HL-60 (cell line): ENCODE measurements around the gene COA7.

ENCODE experiments used
- DNase-seq, 2 experiments: peaks; one replicate each; pipeline ENCODE4 v3.0.0-alpha.2; 2010 to 2020; ENCODE audit warnings: low read depth in 1 of 2, low spot score in 1 of 2
- H3K27ac ChIP-seq: fragments of 250-450 bp; sonication (Bioruptor Pico); replicated peaks from 2 replicates; pipeline ENCODE4 v1.5.1; 2020; ENCODE audit warnings: mild to moderate bottlenecking, moderate library complexity
- H3K27me3 ChIP-seq: fragments of 250-450 bp; sonication (Bioruptor Pico); 2 replicates; pipeline ENCODE4 v1.5.1; 2021; ENCODE audit warnings: mild to moderate bottlenecking, moderate library complexity; ENCODE audit not compliant: insufficient read depth, poor library complexity, severe bottlenecking
- H3K4me3 ChIP-seq: replicated peaks from 2 replicates; pipeline ENCODE4 v1.5.1; 2011; ENCODE audit warnings: mild to moderate bottlenecking, control low read depth, low read length; ENCODE audit not compliant: insufficient read depth
- GABPA ChIP-seq: IDR thresholded peaks from 2 replicates; pipeline ENCODE4 v1.6.1; 2012; ENCODE audit warnings: low read depth
- POLR2AphosphoS5 ChIP-seq: IDR thresholded peaks from 2 replicates; pipeline ENCODE4 v1.6.1; 2012; ENCODE audit warnings: low read depth
- SPI1 ChIP-seq: IDR thresholded peaks from 2 replicates; pipeline ENCODE4 v1.6.1; 2012; ENCODE audit warnings: low read depth, mild to moderate bottlenecking, borderline replicate concordance
- TF ChIP-seq, protein P1 (sequence below): IDR thresholded peaks from one replicate; pipeline ENCODE4 v1.5.1; 2011; ENCODE audit warnings: low read length, control low read depth, inconsistent platforms; ENCODE audit not compliant: insufficient read depth
- TF ChIP-seq, protein P2 (sequence below): IDR thresholded peaks from 2 replicates; pipeline ENCODE4 v1.6.1; 2012; ENCODE audit warnings: low read depth; ENCODE audit not compliant: insufficient replicate concordance

COA7 gene

DNA sequence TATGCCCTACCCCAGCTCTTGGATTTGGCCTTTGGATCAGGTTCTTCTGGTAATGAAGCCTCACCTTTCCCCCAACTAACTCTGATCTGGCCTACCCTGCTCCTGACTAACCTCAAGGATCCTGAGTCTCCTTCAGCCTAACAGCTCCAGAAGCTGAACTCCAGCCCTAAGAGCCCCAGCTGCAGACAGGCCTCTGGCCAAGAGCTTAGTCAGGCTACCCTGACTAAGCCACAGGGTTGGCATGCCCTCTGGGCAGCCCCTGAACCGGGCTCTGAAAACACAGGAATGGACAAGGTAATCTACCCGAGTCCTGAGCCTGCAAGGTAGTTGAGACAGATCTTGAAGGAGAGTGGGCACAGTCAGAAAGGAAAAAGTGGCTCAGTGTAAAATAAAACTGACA lies 29.4 kb downstream of the COA7 start:
- TF ChIP-seq SPI1 (no peak), GABPA (no peak)
- TF ChIP-seq, protein P1, sequence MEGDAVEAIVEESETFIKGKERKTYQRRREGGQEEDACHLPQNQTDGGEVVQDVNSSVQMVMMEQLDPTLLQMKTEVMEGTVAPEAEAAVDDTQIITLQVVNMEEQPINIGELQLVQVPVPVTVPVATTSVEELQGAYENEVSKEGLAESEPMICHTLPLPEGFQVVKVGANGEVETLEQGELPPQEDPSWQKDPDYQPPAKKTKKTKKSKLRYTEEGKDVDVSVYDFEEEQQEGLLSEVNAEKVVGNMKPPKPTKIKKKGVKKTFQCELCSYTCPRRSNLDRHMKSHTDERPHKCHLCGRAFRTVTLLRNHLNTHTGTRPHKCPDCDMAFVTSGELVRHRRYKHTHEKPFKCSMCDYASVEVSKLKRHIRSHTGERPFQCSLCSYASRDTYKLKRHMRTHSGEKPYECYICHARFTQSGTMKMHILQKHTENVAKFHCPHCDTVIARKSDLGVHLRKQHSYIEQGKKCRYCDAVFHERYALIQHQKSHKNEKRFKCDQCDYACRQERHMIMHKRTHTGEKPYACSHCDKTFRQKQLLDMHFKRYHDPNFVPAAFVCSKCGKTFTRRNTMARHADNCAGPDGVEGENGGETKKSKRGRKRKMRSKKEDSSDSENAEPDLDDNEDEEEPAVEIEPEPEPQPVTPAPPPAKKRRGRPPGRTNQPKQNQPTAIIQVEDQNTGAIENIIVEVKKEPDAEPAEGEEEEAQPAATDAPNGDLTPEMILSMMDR, result no peak
- DNase-seq, result no peak
- no peak overlapping the region for H3K27ac ChIP-seq
- H3K27me3 ChIP-seq, result no peaks in the 10 kb centered on the region
- H3K4me3 ChIP-seq, result no peak overlapping the region

DNA sequence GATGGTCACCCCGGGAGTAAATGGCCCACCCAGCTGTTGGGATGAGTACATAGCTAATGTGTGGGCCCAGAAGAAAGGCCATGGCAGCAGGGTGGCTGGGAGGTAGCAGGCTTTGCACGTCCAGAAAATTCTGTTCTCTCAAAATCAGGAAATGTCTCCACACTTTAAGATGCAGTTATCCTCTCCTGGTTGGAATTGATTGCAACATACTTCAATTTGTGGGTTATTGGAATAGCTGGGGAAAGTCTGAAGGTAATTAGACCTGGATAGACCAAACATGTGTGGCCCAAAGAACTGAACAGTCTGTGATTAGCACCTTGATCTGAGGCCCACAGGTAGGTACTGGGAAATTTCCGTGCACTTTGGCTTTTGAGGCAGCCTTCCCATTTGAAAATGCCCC lies 30.2 kb downstream of the COA7 start:
- Histone ChIP-seq H3K27me3 (no peaks in the 10 kb centered on the region), H3K27ac (no peak overlapping the region), H3K4me3 (no peak overlapping the region)
- TF ChIP-seq POLR2AphosphoS5 (no peak), SPI1 (no peak), GABPA (no peak)
- TF ChIP-seq, protein P1, result no peak
- TF ChIP-seq, protein P2, sequence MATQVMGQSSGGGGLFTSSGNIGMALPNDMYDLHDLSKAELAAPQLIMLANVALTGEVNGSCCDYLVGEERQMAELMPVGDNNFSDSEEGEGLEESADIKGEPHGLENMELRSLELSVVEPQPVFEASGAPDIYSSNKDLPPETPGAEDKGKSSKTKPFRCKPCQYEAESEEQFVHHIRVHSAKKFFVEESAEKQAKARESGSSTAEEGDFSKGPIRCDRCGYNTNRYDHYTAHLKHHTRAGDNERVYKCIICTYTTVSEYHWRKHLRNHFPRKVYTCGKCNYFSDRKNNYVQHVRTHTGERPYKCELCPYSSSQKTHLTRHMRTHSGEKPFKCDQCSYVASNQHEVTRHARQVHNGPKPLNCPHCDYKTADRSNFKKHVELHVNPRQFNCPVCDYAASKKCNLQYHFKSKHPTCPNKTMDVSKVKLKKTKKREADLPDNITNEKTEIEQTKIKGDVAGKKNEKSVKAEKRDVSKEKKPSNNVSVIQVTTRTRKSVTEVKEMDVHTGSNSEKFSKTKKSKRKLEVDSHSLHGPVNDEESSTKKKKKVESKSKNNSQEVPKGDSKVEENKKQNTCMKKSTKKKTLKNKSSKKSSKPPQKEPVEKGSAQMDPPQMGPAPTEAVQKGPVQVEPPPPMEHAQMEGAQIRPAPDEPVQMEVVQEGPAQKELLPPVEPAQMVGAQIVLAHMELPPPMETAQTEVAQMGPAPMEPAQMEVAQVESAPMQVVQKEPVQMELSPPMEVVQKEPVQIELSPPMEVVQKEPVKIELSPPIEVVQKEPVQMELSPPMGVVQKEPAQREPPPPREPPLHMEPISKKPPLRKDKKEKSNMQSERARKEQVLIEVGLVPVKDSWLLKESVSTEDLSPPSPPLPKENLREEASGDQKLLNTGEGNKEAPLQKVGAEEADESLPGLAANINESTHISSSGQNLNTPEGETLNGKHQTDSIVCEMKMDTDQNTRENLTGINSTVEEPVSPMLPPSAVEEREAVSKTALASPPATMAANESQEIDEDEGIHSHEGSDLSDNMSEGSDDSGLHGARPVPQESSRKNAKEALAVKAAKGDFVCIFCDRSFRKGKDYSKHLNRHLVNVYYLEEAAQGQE, result no peak
- no peak for DNase-seq

DNA sequence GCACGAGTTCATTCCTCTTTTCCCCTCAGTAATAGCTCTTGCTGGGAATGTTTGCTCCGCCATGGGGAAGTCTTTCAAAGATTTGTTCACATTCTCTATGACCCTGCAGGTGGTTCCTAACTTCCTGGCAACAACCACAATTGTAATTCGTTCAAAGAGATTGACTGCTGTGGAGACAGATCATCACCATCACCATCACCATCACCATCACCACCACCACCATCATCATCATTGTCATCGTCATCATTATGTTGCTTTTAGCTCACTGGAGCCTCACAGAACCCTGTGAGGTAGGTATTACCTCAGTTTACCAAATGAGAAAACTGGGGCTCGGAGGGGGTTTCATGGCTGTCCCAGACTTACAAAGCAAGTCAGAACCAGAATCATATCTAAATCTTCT lies 30.9 kb downstream of the COA7 start:
- no peak for DNase-seq
- no peak for TF ChIP-seq SPI1
- no peak for TF ChIP-seq POLR2AphosphoS5
- TF ChIP-seq, protein P1, result no peak
- TF ChIP-seq GABPA, result no peak
- TF ChIP-seq, protein P2, result no peak
- no peaks in the 10 kb centered on the region for H3K27me3 ChIP-seq

More for the DNA sequence above, 30.9 kb downstream of the COA7 start:
- H3K4me3 ChIP-seq, result no peak overlapping the region
- no peak overlapping the region for H3K27ac ChIP-seq
